ENCODE data around the gene GNA12.

- TF ChIP-seq, protein P1, sequence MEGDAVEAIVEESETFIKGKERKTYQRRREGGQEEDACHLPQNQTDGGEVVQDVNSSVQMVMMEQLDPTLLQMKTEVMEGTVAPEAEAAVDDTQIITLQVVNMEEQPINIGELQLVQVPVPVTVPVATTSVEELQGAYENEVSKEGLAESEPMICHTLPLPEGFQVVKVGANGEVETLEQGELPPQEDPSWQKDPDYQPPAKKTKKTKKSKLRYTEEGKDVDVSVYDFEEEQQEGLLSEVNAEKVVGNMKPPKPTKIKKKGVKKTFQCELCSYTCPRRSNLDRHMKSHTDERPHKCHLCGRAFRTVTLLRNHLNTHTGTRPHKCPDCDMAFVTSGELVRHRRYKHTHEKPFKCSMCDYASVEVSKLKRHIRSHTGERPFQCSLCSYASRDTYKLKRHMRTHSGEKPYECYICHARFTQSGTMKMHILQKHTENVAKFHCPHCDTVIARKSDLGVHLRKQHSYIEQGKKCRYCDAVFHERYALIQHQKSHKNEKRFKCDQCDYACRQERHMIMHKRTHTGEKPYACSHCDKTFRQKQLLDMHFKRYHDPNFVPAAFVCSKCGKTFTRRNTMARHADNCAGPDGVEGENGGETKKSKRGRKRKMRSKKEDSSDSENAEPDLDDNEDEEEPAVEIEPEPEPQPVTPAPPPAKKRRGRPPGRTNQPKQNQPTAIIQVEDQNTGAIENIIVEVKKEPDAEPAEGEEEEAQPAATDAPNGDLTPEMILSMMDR (IDR thresholded peaks at IDR 0.05): no peak
- no peak for TF ChIP-seq POLR2A (IDR thresholded peaks at IDR 0.05)
Observed at GRCh38 chr7:2858621-2859020, 14.5 kb upstream of the GNA12 start.

Measured in right lobe of liver (tissue), 4 donors.